Sigmoid colon (tissue), 7 donors: ENCODE measurements around the gene AADAT. TPM values are rescaled to one million over a fixed set of nuclear protein-coding genes. Genes with fewer than 3 reads are reported as not detected.
A peak's percentile ranks its signal among the peaks of the same experiment; 100 is the strongest.

Experiments
- DNase-seq: peaks from one replicate; pipeline ENCODE4 v3.0.0-alpha.2; 2019
- H3K27ac ChIP-seq, 4 donors: fragments of 200-600 bp; sonication (generic); one replicate each; pipeline ENCODE4 v1.5.1; 2016 to 2019; ENCODE audit warnings: mild to moderate bottlenecking in 1 of 4
- H3K27me3 ChIP-seq, 3 donors: fragments of 200-600 bp; sonication (generic); one replicate each; pipeline ENCODE4 v1.5.1; 2019; ENCODE audit warnings: mild to moderate bottlenecking in 1 of 3
- H3K36me3 ChIP-seq, 4 donors: fragments of 200-600 bp; sonication (generic); one replicate each; pipeline ENCODE4 v1.5.1; 2016 to 2019
- H3K4me1 ChIP-seq, 4 donors: fragments of 200-600 bp; sonication (generic); one replicate each; pipeline ENCODE4 v1.5.1; 2017 to 2019
- H3K4me3 ChIP-seq, 4 donors: fragments of 200-600 bp; sonication (generic); one replicate each; pipeline ENCODE4 v1.5.1; 2017 to 2019; ENCODE audit warnings: mild to moderate bottlenecking in 2 of 4, moderate library complexity in 1 of 4
- H3K9me3 ChIP-seq, 4 donors: fragments of 200-600 bp in 3 of 4; sonication (generic) in 3 of 4; one replicate each; pipeline versions ENCODE4 v1.5.1 to v1.6.1; 2013 to 2019
- EP300 ChIP-seq, 4 donors: sonication (generic); formaldehyde crosslinking; IDR thresholded peaks; one replicate each; pipeline ENCODE4 v1.6.1; 2017; ENCODE audit warnings: antibody characterized with exemption in 4 of 4
- POLR2A ChIP-seq, 2 donors: fragments of 450-650 bp; IDR thresholded peaks; one replicate each; pipeline ENCODE4 v1.6.1; 2016; ENCODE audit warnings: antibody characterized with exemption in 2 of 2, mild to moderate bottlenecking in 2 of 2, moderate library complexity in 2 of 2
- POLR2AphosphoS5 ChIP-seq, 4 donors: sonication (generic); formaldehyde crosslinking; IDR thresholded peaks; one replicate each; pipeline ENCODE4 v1.6.1; 2017; ENCODE audit warnings: antibody characterized with exemption in 4 of 4
- WGBS, 2 donors: extraction: QIAGEN DNeasy Blood & Tissue Kit; methylation state at CpG; one replicate each; pipeline ENCODE4 v1.1.7; 2013; 5-methylcytosine and 5-hydroxymethylcytosine counted together
- intact Hi-C: fragments of 100-400 bp; cut with DNase I; formaldehyde crosslinking; loops from one replicate; pipeline ENCODE4 v1.15.1; 2023
- polyA plus RNA-seq, 3 donors: library from polyadenylated mRNA; stranded (reverse); fragments of 200-250 nt; gene quantifications; one replicate each; pipeline ENCODE4 v1.2.3, GENCODE V29; 2013
- total RNA-seq, 4 donors: library from RNA; depleted of rRNA; stranded (reverse); fragments of >200 nt; gene quantifications; one replicate each; pipeline ENCODE4 v1.1.0, GENCODE V29; 2016
- TF ChIP-seq, protein P1 (sequence below), 4 experiments: fragments of 450-650 bp in 3 of 4; fragments of 200-600 bp in 1 of 4; IDR thresholded peaks; one replicate each; pipeline ENCODE4 v1.5.1; 2016 to 2019; ENCODE audit warnings: antibody characterized with exemption in 4 of 4, mild to moderate bottlenecking in 3 of 4, moderate library complexity in 2 of 4
- donor health status: healthy with polysubstance abuse.
- donor health status: Bipolar disorder and iron deficiency.
- donor health status: healthy.

Gene AADAT
- total and polyA plus RNA-seq, 7 donors = 0.92 to 12.7 (median 4.3) TPM

DNA sequence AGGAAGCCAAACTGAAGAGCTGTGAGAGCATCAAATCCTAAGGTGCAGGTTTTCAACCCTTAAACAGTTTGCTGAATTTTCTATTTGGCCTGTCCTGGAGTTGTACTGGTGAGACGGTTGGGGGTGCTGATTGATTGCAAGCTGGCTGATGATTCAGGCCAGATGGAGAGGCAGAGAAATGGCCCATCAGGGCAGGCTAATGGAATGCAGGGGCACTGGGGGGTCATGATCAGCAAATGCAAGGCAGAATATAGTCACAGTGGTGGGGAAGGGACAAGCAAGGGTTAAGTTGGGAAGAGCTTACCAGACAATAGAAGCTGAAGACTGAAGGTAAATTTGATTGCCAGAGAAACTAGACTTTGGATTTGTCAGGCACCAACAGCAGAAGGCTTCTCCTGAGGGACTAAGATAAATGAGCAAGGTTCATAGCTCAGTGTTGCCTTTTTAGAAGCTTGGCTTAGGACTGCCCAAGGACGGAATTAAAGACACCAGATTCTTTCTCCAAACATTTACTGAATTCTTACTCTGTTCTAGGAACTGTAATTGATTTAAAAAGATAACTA lies 4.3 kb upstream of the AADAT start:
- intact Hi-C loops = no loop called here
- Histone ChIP-seq H3K4me3 (no peak overlapping the region), H3K27me3 (no peaks in the 10 kb centered on the region), H3K36me3 (no peaks in the 10 kb centered on the region), H3K27ac (no peak overlapping the region), H3K9me3 (no peaks in the 10 kb centered on the region), H3K4me1 (peaks cover 0 to 10% (median 8%) of the 10 kb centered on the region in 4 donors)
- 83 to 86% methylated on average over 2 of the region's 2 CpGs for WGBS, 2 donors
- DNase-seq = no peak
- TF ChIP-seq EP300 (IDR thresholded peaks at IDR 0.05) (no peak), POLR2AphosphoS5 (IDR thresholded peaks at IDR 0.05) (no peak), POLR2A (IDR thresholded peaks at IDR 0.05) (no peak)
- TF ChIP-seq, protein P1, sequence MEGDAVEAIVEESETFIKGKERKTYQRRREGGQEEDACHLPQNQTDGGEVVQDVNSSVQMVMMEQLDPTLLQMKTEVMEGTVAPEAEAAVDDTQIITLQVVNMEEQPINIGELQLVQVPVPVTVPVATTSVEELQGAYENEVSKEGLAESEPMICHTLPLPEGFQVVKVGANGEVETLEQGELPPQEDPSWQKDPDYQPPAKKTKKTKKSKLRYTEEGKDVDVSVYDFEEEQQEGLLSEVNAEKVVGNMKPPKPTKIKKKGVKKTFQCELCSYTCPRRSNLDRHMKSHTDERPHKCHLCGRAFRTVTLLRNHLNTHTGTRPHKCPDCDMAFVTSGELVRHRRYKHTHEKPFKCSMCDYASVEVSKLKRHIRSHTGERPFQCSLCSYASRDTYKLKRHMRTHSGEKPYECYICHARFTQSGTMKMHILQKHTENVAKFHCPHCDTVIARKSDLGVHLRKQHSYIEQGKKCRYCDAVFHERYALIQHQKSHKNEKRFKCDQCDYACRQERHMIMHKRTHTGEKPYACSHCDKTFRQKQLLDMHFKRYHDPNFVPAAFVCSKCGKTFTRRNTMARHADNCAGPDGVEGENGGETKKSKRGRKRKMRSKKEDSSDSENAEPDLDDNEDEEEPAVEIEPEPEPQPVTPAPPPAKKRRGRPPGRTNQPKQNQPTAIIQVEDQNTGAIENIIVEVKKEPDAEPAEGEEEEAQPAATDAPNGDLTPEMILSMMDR (IDR thresholded peaks at IDR 0.05) = no peak

DNA sequence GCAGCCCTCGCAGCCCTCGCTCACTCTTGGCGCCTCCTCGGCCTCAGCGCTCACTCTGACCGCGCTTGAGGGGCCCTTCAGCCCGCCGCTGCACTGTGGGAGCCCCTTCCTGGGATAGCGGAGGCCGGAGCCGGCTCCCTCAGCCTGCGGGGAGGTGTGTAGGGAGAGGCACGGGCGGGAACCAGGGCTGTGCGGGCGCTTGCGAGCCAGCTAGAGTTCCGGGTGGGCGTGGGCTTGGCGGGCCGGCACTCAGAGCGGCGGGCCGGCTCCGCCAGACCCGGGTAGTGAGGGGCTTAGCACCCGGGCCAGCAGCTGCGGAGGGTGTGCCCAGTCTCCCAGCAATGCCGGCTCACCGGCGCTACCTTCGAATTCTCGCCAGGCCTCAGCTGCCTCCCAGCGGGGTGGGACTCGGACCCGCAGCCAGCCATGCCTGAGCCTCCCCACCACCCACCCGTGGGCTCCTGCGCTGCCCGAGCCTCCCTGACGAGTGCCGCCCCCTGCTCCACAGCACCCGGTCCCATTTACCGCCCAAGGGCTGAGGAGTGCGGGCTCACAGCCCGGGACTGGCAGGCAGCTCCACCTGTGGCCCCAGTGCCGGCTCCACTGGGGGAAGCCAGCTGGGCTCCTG lies 1.4 kb upstream of the AADAT start:
- intact Hi-C loops = no loop called here
- Histone ChIP-seq H3K27me3 (no peaks in the 10 kb centered on the region), H3K4me1 (peaks cover 0 to 16% (median 14%) of the 10 kb centered on the region in 4 donors), H3K27ac (no peak overlapping the region), H3K4me3 (no peak overlapping the region), H3K36me3 (peaks cover 0 to 12% (median 0%) of the 10 kb centered on the region in 4 donors), H3K9me3 (no peaks in the 10 kb centered on the region)
- TF ChIP-seq POLR2AphosphoS5 (IDR thresholded peaks at IDR 0.05) (no peak), POLR2A (IDR thresholded peaks at IDR 0.05) (no peak), EP300 (IDR thresholded peaks at IDR 0.05) (no peak)
- TF ChIP-seq, protein P1 (IDR thresholded peaks at IDR 0.05) = no peak
- WGBS, 2 donors = 73 to 94% methylated on average over 47 of the region's 47 CpGs
- DNase-seq = no peak

DNA sequence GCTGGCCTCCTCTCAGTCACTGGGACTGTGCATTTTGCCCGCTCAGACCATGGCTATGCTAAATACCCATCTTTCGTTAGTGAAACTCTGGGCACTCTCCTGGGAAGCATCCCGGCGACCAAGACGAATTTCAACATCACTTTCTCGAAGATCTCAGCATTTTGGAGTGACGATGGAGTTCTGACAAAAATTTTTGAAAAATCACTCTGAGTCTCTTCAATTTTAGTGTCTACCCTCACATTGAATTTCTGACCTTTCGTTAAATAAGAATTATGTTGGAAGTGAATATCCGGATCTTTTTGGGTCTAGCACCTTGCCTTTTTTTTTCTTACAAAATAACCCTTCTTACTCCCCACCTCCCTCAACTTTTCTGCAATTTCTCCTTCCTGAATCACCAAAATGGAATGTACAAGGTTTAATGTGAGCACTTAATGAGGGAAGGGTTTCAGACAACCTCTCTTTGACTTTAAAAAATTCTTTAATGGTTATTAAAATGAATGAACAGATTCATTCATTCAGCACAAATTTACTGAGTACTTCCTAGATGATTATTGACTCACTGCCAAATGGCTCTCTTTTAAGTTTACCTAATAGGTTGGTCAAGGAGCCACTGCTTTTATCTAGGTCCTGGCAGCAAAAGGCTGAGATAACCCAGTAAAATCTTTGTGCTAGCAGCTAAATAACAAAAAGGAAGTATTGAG lies 746 bp upstream of the AADAT start:
- Histone ChIP-seq H3K27ac (peak overlapping the region; percentile 67 to 74 (median 71)), H3K27me3 (no peaks in the 10 kb centered on the region), H3K4me3 (peak overlapping the region; percentile 54 to 70 (median 64)), H3K4me1 (peaks cover 0 to 16% (median 14%) of the 10 kb centered on the region in 4 donors), H3K9me3 (no peaks in the 10 kb centered on the region), H3K36me3 (peaks cover 0 to 17% (median 0%) of the 10 kb centered on the region in 4 donors)
- TF ChIP-seq POLR2AphosphoS5 (IDR thresholded peaks at IDR 0.05) = no peak
- TF ChIP-seq POLR2A (IDR thresholded peaks at IDR 0.05) = no peak
- TF ChIP-seq EP300 (IDR thresholded peaks at IDR 0.05) = no peak
- TF ChIP-seq, protein P1 (IDR thresholded peaks at IDR 0.05) = peak in 1 of 4 experiments; percentile 1
- intact Hi-C loops = no loop called here
- DNase-seq = no peak
- 8 to 22% methylated on average over 9 of the region's 9 CpGs for WGBS, 2 donors

DNA sequence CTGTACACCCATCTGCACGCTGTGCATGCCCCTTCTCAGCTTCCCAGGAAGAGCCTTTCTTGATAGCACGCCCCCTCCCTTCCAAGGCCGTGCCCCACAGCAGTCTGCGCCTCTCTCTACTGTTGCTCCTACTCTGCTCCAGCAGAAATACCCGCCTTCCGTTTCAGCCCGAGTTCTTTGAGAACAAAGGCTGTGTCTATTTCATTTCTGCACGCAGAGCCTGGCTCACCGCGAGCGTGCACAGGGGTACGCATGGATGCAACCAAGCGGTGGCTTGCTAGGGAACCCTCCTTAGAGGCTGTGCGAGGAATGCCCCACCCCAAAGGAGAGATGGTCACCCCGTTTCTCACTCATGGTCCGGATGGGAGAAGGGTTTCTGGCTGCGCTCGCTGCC lies 485 bp downstream of the AADAT start:
- intact Hi-C loops = no loop called here
- peak overlapping the region; percentile 67 to 74 (median 71) for H3K27ac ChIP-seq
- 1 to 2% methylated on average over 18 of the region's 18 CpGs for WGBS, 2 donors
- no peaks in the 10 kb centered on the region for H3K9me3 ChIP-seq
- H3K4me3 ChIP-seq = peak overlapping the region; percentile 54 to 70 (median 64)
- H3K36me3 ChIP-seq = peaks cover 0 to 23% (median 0%) of the 10 kb centered on the region in 4 donors
- TF ChIP-seq, protein P1 (IDR thresholded peaks at IDR 0.05) = no peak
- TF ChIP-seq POLR2A (IDR thresholded peaks at IDR 0.05) (no peak), POLR2AphosphoS5 (IDR thresholded peaks at IDR 0.05) (no peak), EP300 (IDR thresholded peaks at IDR 0.05) (no peak)
- DNase-seq = no peak
- H3K27me3 ChIP-seq = no peaks in the 10 kb centered on the region
- peaks cover 0 to 16% (median 14%) of the 10 kb centered on the region in 4 donors for H3K4me1 ChIP-seq
